Endothelial cell of umbilical vein (primary cell): ENCODE results near the gene EVC. TPM values are rescaled to one million over a fixed set of nuclear protein-coding genes. Genes with fewer than 3 reads are reported as not detected.

ENCODE experiments used
- BruUV-seq: library from RNA; stranded (reverse); fragments of 400-500 nt; replicated peaks from 2 replicates; lab custom pipeline; 2021; lab: Mats Ljungman, UMichigan
- CTCF ChIA-PET: fragments of 300-600, 350-600 bp; sonication (Branson Sonifier 250); formaldehyde crosslinking; loops from one replicate; lab custom pipeline; 2021; ENCODE audit warnings: antibody characterized with exemption, inconsistent platforms; lab: Charles Lee
- POLR2A ChIA-PET: fragments of 300-600, 350-600 bp; sonication (Branson Sonifier 250); formaldehyde crosslinking; loops from one replicate; lab custom pipeline; 2021; ENCODE audit warnings: antibody characterized with exemption, inconsistent platforms; lab: Charles Lee
- DNase-seq: peaks from one replicate; pipeline ENCODE4 v3.0.0-alpha.2; 2011; ENCODE audit warnings: low read depth, low spot score
- FAIRE-seq: peaks from 2 replicates; lab custom pipeline; 2011; peaks lifted over from hg19 to GRCh38; lab: Jason Lieb, UNC
- H2AFZ ChIP-seq: 2 replicates; pipeline ENCODE4 v1.6.0; 2012; ENCODE audit warnings: low read depth, low read length, control low read depth, inconsistent platforms
- H3K27ac ChIP-seq: 2 replicates; pipeline ENCODE4 v1.5.1; 2011; ENCODE audit warnings: low read depth, mild to moderate bottlenecking, control low read depth, low read length, moderate library complexity; ENCODE audit not compliant: insufficient read depth
- H3K27me3 ChIP-seq, 2 experiments: 2 replicates each; pipeline versions ENCODE4 v1.6.0 to v1.6.1; 2011; ENCODE audit warnings: low read length in 2 of 2, mixed read lengths in 1 of 2; ENCODE audit not compliant: control insufficient read depth in 2 of 2, insufficient read depth in 2 of 2
- H3K36me3 ChIP-seq, 2 experiments: 2 replicates in 1 of 2; 3 replicates in 1 of 2; pipeline ENCODE4 v1.5.1; 2011; ENCODE audit warnings: low read length in 2 of 2, mild to moderate bottlenecking in 1 of 2, moderate library complexity in 1 of 2; ENCODE audit not compliant: control insufficient read depth in 2 of 2, insufficient read depth in 2 of 2; ENCODE audit errors: extremely low read depth in 1 of 2
- H3K4me1 ChIP-seq: 3 replicates; pipeline ENCODE4 v1.5.1; 2011; ENCODE audit warnings: mild to moderate bottlenecking, low read length; ENCODE audit not compliant: control insufficient read depth, insufficient read depth; ENCODE audit errors: extremely low read depth
- H3K4me2 ChIP-seq: 2 replicates; pipeline ENCODE4 v1.6.1; 2011; ENCODE audit warnings: low read length, control low read depth, mixed read lengths; ENCODE audit not compliant: insufficient read depth
- H3K4me3 ChIP-seq, 3 experiments: fragments of 200-600 bp in 1 of 3; sonication (generic), shearing (Covaris generic) in 1 of 3; replicated peaks in 1 of 3; 2 replicates each; pipeline ENCODE4 v1.5.1; 2011 to 2016; ENCODE audit warnings: control low read depth in 3 of 3, low read length in 3 of 3, mild to moderate bottlenecking in 2 of 3, inconsistent platforms in 1 of 3, low read depth in 1 of 3, moderate library complexity in 1 of 3; ENCODE audit not compliant: insufficient read depth in 1 of 3
- H3K79me2 ChIP-seq: 2 replicates; pipeline ENCODE4 v1.6.0; 2012; ENCODE audit warnings: low read length, inconsistent platforms; ENCODE audit not compliant: control insufficient read depth, insufficient read depth
- H3K9ac ChIP-seq: replicated peaks from 2 replicates; pipeline ENCODE3; 2011; ENCODE audit warnings: low read length, control low read depth; ENCODE audit not compliant: insufficient read depth; ENCODE audit errors: extremely low read depth
- H3K9me1 ChIP-seq: replicated peaks from 3 replicates; pipeline ENCODE4 v1.6.0; 2011; ENCODE audit warnings: mild to moderate bottlenecking, low read length; ENCODE audit not compliant: control insufficient read depth, insufficient read depth; ENCODE audit errors: extremely low read depth
- H3K9me3 ChIP-seq: replicated peaks from 2 replicates; pipeline ENCODE4 v1.5.1; 2012; ENCODE audit warnings: low read length, inconsistent platforms; ENCODE audit not compliant: control insufficient read depth, insufficient read depth
- H4K20me1 ChIP-seq: replicated peaks from 2 replicates; pipeline ENCODE3; 2011; ENCODE audit warnings: mild to moderate bottlenecking, low read length; ENCODE audit not compliant: control insufficient read depth, insufficient read depth; ENCODE audit errors: extremely low read depth
- EZH2 ChIP-seq: IDR thresholded peaks from 2 replicates; pipeline ENCODE4 v1.6.1; 2012; ENCODE audit warnings: borderline replicate concordance, low read depth, mild to moderate bottlenecking, moderate library complexity, low read length, inconsistent platforms; ENCODE audit not compliant: severe bottlenecking
- FOS ChIP-seq: IDR thresholded peaks from 2 replicates; pipeline ENCODE4 v1.6.1; 2011; ENCODE audit warnings: mild to moderate bottlenecking, low read length, moderate library complexity, borderline replicate concordance; ENCODE audit not compliant: insufficient read depth
- GATA2 ChIP-seq: IDR thresholded peaks from 2 replicates; pipeline ENCODE4 v1.7.0; 2011; ENCODE audit warnings: low read depth, mild to moderate bottlenecking, moderate library complexity, mixed read lengths, low read length; ENCODE audit not compliant: insufficient read length, insufficient read depth
- JUN ChIP-seq: IDR thresholded peaks from 2 replicates; pipeline ENCODE4 v1.6.1; 2011; ENCODE audit warnings: borderline replicate concordance, low read depth; ENCODE audit not compliant: insufficient read length, insufficient read depth
- MYC ChIP-seq: IDR thresholded peaks from one replicate; pipeline ENCODE4 v1.6.1; 2011; ENCODE audit warnings: mild to moderate bottlenecking, low read depth, low read length
- POLR2A ChIP-seq: IDR thresholded peaks from 2 replicates; pipeline ENCODE4 v1.6.1; 2012; ENCODE audit warnings: low read depth, mild to moderate bottlenecking, control low read depth, low read length
- POLR2AphosphoS5 ChIP-seq: IDR thresholded peaks from 2 replicates; pipeline ENCODE4 v1.6.1; 2012; ENCODE audit warnings: low read depth, mild to moderate bottlenecking, control low read depth, low read length, moderate library complexity; ENCODE audit not compliant: insufficient read depth
- dilution Hi-C: fragments of 300-500 bp; cut with MboI; formaldehyde crosslinking; loops from one replicate; pipeline ENCODE4 v1.15.0; 2019; ENCODE audit warnings: low sequenced_read_pairs; ENCODE audit not compliant: extremely low pct_ligation_motif_present
- intact Hi-C: fragments of 100-400 bp; cut with micrococcal nuclease; formaldehyde crosslinking; loops from one replicate; pipeline ENCODE4 v1.10.0; 2022
- polyA plus RNA-seq, 4 experiments: library from polyadenylated mRNA; depleted of rRNA in 3 of 4; stranded (reverse) in 3 of 4; unstranded in 1 of 4; fragments of >200 nt; gene quantifications; 2 replicates each; pipeline versions ENCODE4 v1.2.1 to v1.2.3, GENCODE V29; 2011 to 2012; ENCODE audit warnings: missing spikeins in 1 of 4
- total RNA-seq: library from RNA; stranded (reverse); gene quantifications from 2 replicates; pipeline ENCODE4 v1.2.3, GENCODE V29; 2021
- TF ChIP-seq, protein P1 (sequence below), 2 donors: IDR thresholded peaks; 1 replicate in 1 of 2; 2 replicates in 1 of 2; pipeline ENCODE4 v1.5.1; 2011; ENCODE audit warnings: low read length in 2 of 2, mild to moderate bottlenecking in 2 of 2, moderate library complexity in 2 of 2, control low read depth in 1 of 2, inconsistent platforms in 1 of 2, low read depth in 1 of 2; ENCODE audit not compliant: insufficient read depth in 1 of 2; ENCODE audit errors: extremely low read depth in 1 of 2
- TF ChIP-seq, protein P2 (sequence below): IDR thresholded peaks from 2 replicates; pipeline ENCODE4 v1.6.1; 2011; ENCODE audit not compliant: insufficient read depth, insufficient read length

Gene EVC
- total and polyA plus RNA-seq, 2 donors (not counting 3 experiments of a cell fraction or from before 2014, with no cell fraction given), result 6.3 to 31.6 TPM

DNA sequence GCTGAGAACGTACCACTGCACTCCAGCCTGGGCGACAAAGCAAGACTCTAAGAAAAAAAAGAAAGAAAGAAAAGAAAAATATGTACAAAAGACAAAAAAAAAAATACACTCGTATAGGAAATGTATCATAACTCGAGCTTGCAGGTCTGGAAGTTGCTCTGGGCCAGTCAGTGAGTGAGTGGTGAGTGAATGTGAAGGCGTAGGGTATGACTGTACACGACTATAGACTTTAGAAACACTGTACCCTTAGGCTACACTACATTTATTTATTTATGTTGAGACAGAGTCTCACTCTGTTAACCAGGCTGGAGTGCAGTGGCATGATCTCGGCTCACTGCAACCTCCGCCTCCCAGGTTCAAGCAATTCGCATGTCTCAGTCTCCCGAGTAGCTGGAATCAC lies 32.0 kb upstream of the EVC start:
- Histone ChIP-seq H3K4me1 (no peaks in the 10 kb centered on the region), H3K9me3 (no peaks in the 10 kb centered on the region), H3K27ac (no peak overlapping the region), H3K4me3 (no peak overlapping the region), H3K9ac (no peak overlapping the region), H3K9me1 (no peaks in the 10 kb centered on the region), H4K20me1 (no peaks in the 10 kb centered on the region), H2AFZ (no peak overlapping the region), H3K79me2 (no peaks in the 10 kb centered on the region), H3K4me2 (no peak overlapping the region), H3K36me3 (peaks cover 4 to 26% of the 10 kb centered on the region in 2 experiments), H3K27me3 (no peaks in the 10 kb centered on the region)
- dilution Hi-C loops, result no loop called here
- DNase-seq (no peak), FAIRE-seq (no peak)
- no TSS peak for BruUV-seq
- intact Hi-C loops, result no loop called here
- CTCF ChIA-PET, result no interaction called here
- POLR2A ChIA-PET, result no interaction called here
- TF ChIP-seq FOS (no peak), EZH2 (no peak), POLR2A (no peak), JUN (no peak), GATA2 (no peak), MYC (no peak), POLR2AphosphoS5 (no peak)
- TF ChIP-seq, protein P1, sequence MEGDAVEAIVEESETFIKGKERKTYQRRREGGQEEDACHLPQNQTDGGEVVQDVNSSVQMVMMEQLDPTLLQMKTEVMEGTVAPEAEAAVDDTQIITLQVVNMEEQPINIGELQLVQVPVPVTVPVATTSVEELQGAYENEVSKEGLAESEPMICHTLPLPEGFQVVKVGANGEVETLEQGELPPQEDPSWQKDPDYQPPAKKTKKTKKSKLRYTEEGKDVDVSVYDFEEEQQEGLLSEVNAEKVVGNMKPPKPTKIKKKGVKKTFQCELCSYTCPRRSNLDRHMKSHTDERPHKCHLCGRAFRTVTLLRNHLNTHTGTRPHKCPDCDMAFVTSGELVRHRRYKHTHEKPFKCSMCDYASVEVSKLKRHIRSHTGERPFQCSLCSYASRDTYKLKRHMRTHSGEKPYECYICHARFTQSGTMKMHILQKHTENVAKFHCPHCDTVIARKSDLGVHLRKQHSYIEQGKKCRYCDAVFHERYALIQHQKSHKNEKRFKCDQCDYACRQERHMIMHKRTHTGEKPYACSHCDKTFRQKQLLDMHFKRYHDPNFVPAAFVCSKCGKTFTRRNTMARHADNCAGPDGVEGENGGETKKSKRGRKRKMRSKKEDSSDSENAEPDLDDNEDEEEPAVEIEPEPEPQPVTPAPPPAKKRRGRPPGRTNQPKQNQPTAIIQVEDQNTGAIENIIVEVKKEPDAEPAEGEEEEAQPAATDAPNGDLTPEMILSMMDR (IDR thresholded peaks at IDR 0.05; ENCODE audit: extremely low read depth in 1 of 2, insufficient read depth in 1 of 2, low read depth in 1 of 2, low read length in 2 of 2), result no peak
- TF ChIP-seq, protein P2, sequence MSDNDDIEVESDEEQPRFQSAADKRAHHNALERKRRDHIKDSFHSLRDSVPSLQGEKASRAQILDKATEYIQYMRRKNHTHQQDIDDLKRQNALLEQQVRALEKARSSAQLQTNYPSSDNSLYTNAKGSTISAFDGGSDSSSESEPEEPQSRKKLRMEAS, result no peak
